ENCODE data around the gene PPP1R12A. TPM values are rescaled to one million over a fixed set of nuclear protein-coding genes. Genes with fewer than 3 reads are reported as not detected.

PPP1R12A gene
- total RNA-seq, 4 donors from 2014 or later: 79.2 to 276 (median 92.6) TPM

DNA sequence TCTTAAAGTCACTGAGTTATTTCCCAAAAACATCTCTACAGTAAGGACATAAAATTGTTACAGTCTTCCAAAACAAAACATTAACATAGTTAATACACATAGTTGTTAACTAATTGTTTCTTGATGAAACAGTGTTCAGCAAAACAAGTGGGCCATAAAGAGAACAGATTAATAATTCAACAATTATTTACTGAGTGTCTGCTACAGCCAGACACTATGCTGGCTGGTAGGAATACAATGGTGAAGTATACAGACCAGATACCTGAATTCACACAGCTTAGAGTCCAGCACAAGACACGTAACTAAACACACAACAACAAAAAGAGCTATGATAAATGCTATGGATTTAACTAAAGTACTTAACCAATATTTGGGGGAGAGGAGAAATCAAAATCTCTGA is 47.0 kb downstream of the PPP1R12A start:
- H3K9me3 ChIP-seq: no peaks in the 10 kb centered on the region
- H3K36me3 ChIP-seq: no peaks in the 10 kb centered on the region
- H3K27me3 ChIP-seq: no peaks in the 10 kb centered on the region
- no peak overlapping the region for H3K4me3 ChIP-seq
- no peak for TF ChIP-seq CTCF (IDR thresholded peaks at IDR 0.05)
- no peak for TF ChIP-seq POLR2A (IDR thresholded peaks at IDR 0.05)
- no peak for DNase-seq
- peaks cover 0 to 7% (median 0%) of the 10 kb centered on the region in 4 donors for H3K4me1 ChIP-seq
- H3K27ac ChIP-seq: no peak overlapping the region

DNA sequence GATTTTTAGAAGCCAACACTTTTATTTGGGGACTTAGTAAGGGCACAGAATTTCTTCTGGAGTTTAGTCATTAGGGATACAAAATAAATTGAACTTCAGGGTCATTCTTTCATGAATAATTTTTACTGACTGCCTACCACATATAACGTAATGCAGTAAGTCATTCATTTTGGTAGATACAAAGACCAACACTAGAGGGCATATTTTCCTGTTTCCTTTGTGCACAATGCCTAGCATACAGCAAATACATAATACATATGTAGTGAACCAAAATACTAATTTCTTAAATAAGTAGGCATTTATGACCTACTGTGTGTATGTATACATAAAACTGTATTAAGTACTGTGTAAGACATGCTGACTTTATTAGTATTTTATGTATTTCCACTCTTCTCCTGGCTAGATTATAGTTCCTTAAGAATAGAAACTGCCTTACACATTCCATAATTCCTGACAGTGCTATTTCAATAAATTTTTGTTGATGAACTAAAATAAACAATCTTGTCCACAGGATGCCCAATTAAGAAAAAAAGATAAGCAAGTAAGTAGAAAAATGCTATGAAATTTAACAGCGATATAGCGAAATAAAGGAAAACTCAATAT is 47.9 kb downstream of the PPP1R12A start:
- Histone ChIP-seq H3K4me3 (no peak overlapping the region), H3K9me3 (no peaks in the 10 kb centered on the region), H3K27ac (no peak overlapping the region), H3K4me1 (peaks cover 0 to 7% (median 0%) of the 10 kb centered on the region in 4 donors), H3K36me3 (no peaks in the 10 kb centered on the region), H3K27me3 (no peaks in the 10 kb centered on the region)
- DNase-seq: no peak
- no peak for TF ChIP-seq POLR2A (IDR thresholded peaks at IDR 0.05)
- TF ChIP-seq CTCF (IDR thresholded peaks at IDR 0.05): peak in 5 of 6 experiments; percentile 56 to 78 (median 60)

GRCh38 chr12:79885911-79886490 is 48.9 kb downstream of the PPP1R12A start:
- Histone ChIP-seq H3K4me3 (no peak overlapping the region), H3K4me1 (peaks cover 0 to 7% (median 0%) of the 10 kb centered on the region in 4 donors), H3K36me3 (no peaks in the 10 kb centered on the region), H3K9me3 (no peaks in the 10 kb centered on the region), H3K27ac (no peak overlapping the region), H3K27me3 (no peaks in the 10 kb centered on the region)
- no peak for DNase-seq
- no peak for TF ChIP-seq POLR2A (IDR thresholded peaks at IDR 0.05)
- TF ChIP-seq CTCF (IDR thresholded peaks at IDR 0.05): no peak

- no peak for DNase-seq
- Histone ChIP-seq H3K27me3 (no peaks in the 10 kb centered on the region), H3K9me3 (no peaks in the 10 kb centered on the region), H3K36me3 (no peaks in the 10 kb centered on the region), H3K4me1 (peaks cover 0 to 5% (median 0%) of the 10 kb centered on the region in 4 donors), H3K27ac (no peak overlapping the region), H3K4me3 (no peak overlapping the region)
- TF ChIP-seq POLR2A (IDR thresholded peaks at IDR 0.05) (no peak), CTCF (IDR thresholded peaks at IDR 0.05) (no peak)
Measured at GRCh38 chr12:79884401-79885006, 50.4 kb downstream of the PPP1R12A start.

DNA sequence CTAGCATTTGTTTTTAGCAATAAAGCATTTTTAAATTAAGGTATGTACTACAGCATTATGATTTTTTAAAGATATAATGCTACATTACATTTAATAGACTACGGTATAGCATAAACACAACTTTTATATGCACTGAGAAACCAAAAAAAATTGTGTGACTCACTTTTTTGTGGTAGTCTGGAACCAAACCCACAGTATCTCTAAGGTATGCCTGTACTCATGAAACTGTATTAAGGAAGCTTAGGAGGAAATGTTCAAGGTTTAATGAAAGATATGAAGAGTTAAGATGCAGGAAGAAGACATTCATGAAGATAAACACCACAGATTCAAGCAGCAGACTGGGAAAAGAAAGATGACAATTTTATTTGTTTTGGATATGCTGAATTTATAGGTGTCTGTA is 51.7 kb downstream of the PPP1R12A start:
- no peak for DNase-seq
- Histone ChIP-seq H3K27me3 (no peaks in the 10 kb centered on the region), H3K4me3 (no peak overlapping the region), H3K27ac (no peak overlapping the region), H3K9me3 (no peaks in the 10 kb centered on the region), H3K4me1 (no peaks in the 10 kb centered on the region), H3K36me3 (no peaks in the 10 kb centered on the region)
- no peak for TF ChIP-seq POLR2A (IDR thresholded peaks at IDR 0.05)
- no peak for TF ChIP-seq CTCF (IDR thresholded peaks at IDR 0.05)

All from Peyer's patch (tissue), 4 donors.